ENCODE results near the gene PTPRE. TPM values are rescaled to one million over a fixed set of nuclear protein-coding genes. Genes with fewer than 3 reads are reported as not detected.
A peak's percentile ranks its signal among the peaks of the same experiment; 100 is the strongest.

Gene PTPRE
- total RNA-seq, 2 donors from 2014 or later: 11.3 to 23.5 TPM

DNA sequence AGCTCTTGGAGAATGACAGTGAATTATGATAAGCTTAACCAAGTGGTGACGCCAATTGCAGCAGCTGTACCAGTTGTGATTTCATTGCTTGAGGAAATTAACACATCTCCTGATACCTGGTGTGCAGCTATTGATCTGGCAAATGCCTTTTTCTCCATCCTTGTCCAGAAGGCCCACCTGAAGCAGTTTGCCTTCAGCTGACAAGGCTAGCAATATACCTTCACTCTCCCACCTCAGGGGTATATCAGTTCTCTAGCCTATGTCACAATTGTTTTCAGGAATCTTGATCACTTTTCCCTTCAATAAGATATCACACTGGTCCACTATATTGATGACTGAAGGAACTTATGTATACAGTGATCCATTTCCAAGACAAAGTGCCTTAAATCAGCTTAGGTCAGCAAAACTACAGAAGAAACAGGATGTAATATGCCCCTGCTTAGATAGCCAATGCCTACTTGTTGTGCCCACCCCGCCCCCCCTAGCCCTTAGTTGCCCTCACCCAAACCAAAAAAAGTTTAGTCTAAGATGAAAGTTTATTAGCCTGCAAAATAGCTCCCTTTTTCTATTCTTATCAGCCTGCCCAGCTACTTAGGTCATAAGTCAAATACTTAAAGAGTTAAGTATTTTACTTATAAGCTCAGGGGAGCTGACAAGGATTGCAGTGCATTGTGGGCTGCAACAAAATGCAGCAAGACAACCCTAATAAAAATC is 45.1 kb downstream of the PTPRE start:
- Histone ChIP-seq H3K36me3 (no peaks in the 10 kb centered on the region), H3K4me3 (no peak overlapping the region), H3K4me1 (no peaks in the 10 kb centered on the region), H3K27ac (no peak overlapping the region), H3K9me3 (no peaks in the 10 kb centered on the region), H3K27me3 (no peaks in the 10 kb centered on the region)
- TF ChIP-seq, protein P1, sequence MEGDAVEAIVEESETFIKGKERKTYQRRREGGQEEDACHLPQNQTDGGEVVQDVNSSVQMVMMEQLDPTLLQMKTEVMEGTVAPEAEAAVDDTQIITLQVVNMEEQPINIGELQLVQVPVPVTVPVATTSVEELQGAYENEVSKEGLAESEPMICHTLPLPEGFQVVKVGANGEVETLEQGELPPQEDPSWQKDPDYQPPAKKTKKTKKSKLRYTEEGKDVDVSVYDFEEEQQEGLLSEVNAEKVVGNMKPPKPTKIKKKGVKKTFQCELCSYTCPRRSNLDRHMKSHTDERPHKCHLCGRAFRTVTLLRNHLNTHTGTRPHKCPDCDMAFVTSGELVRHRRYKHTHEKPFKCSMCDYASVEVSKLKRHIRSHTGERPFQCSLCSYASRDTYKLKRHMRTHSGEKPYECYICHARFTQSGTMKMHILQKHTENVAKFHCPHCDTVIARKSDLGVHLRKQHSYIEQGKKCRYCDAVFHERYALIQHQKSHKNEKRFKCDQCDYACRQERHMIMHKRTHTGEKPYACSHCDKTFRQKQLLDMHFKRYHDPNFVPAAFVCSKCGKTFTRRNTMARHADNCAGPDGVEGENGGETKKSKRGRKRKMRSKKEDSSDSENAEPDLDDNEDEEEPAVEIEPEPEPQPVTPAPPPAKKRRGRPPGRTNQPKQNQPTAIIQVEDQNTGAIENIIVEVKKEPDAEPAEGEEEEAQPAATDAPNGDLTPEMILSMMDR (IDR thresholded peaks at IDR 0.05): no peak
- DNase-seq (ENCODE audit: low spot score): no peak

DNA sequence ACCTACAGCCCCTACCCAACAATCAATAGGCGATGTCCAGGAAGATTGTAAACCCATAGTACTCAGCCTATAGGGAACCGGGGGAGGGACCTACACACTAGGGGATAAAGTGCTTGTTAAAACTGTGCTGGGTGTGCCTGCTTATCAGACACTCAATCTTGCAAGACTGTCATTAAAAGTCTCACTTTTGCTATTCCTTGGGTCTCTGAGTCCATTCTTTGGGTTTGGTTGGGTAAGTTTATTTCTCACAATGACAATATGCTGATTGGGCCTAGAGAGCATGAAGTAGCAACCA is 45.6 kb downstream of the PTPRE start:
- no peaks in the 10 kb centered on the region for H3K27me3 ChIP-seq
- TF ChIP-seq, protein P1 (IDR thresholded peaks at IDR 0.05): no peak
- no peaks in the 10 kb centered on the region for H3K36me3 ChIP-seq
- DNase-seq (ENCODE audit: low spot score): peak; percentile 7
- no peaks in the 10 kb centered on the region for H3K4me1 ChIP-seq
- no peaks in the 10 kb centered on the region for H3K9me3 ChIP-seq
- no peak overlapping the region for H3K4me3 ChIP-seq
- H3K27ac ChIP-seq: no peak overlapping the region

DNA sequence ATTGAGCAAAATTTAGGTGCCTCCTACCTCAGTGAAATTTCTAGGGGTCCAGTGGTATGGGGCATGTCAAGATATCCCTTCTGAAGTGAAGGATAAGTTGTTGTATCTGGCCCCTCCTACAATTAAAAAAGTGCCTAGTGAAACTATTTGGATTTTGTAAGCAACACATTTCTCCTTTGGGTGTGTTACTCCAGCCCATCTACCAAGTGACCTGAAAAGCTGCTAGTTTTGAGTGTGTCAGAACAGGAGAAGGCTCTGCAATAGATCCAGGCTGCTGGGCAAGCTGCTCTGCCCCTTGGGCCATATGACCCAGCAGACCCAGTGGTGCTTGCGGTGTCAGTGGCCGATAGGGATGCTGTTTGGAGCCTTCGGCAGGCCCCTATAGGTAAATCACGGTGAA is 46.0 kb downstream of the PTPRE start:
- TF ChIP-seq, protein P1 (IDR thresholded peaks at IDR 0.05): no peak
- DNase-seq (ENCODE audit: low spot score): no peak
- Histone ChIP-seq H3K4me3 (no peak overlapping the region), H3K36me3 (no peaks in the 10 kb centered on the region), H3K27ac (no peak overlapping the region), H3K27me3 (no peaks in the 10 kb centered on the region), H3K4me1 (no peaks in the 10 kb centered on the region), H3K9me3 (no peaks in the 10 kb centered on the region)

DNA sequence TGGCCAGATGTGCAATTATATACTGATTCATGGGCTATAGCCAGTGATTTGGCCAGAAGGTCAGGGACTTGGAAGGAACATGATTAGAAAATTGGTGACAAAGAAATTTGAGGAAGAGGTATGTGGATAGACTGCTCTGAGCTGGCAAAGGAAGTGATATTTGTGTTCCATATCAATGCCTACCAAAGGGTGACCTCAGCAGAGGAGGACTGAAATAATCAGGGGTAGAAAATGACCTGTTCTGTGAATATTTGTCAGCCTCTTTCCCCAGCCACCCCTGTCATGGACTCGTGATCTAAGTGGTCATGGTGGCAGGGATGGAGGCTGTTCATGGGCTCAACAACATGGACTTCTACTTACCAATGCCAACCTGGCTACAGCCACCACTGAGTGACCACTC is 47.0 kb downstream of the PTPRE start:
- Histone ChIP-seq H3K4me1 (no peaks in the 10 kb centered on the region), H3K4me3 (no peak overlapping the region), H3K27ac (no peak overlapping the region), H3K9me3 (no peaks in the 10 kb centered on the region), H3K36me3 (no peaks in the 10 kb centered on the region), H3K27me3 (no peaks in the 10 kb centered on the region)
- TF ChIP-seq, protein P1 (IDR thresholded peaks at IDR 0.05): no peak
- DNase-seq (ENCODE audit: low spot score): no peak

DNA sequence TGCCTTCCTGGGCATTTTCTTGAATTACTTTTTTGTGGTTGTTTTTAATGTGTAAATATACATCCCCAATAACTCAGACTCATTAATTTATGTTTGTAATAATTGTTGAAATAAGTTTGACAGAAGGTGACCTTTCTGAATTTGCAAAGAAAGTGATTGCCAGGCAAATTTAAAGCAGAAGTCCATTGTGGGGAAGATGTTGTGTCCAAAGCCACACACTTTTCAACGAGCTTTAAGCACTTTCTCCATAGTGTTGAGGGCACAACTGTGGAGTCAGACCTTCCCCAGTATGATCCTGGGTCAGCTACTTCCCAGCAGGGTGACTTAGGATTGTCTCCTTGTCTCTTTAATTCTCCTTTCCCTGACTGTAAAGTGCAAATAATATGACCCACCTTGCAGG is 52.5 kb downstream of the PTPRE start:
- Histone ChIP-seq H3K4me3 (no peak overlapping the region), H3K4me1 (no peaks in the 10 kb centered on the region), H3K9me3 (no peaks in the 10 kb centered on the region), H3K27ac (no peak overlapping the region), H3K27me3 (no peaks in the 10 kb centered on the region), H3K36me3 (no peaks in the 10 kb centered on the region)
- no peak for DNase-seq (ENCODE audit: low spot score)
- TF ChIP-seq, protein P1 (IDR thresholded peaks at IDR 0.05): no peak

DNA sequence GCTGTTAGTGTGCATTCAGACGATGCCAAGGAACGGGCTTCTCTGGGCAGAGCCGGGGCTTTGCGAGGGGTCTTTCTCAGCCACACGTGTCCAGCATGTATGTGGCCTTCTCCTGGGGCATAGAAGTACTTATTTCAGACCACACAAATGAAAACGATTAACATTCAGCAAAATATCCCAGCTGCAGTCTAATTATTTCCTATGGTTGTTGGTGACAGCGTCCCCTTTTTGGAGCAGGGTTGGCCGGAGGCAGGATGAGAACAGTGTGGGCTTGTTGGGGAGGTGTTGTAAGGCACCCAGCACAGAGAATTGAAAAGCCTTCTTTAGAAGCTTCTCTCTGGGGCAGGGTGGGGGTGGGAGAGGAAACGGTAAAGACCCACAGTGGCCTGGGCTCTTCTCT is 54.2 kb downstream of the PTPRE start:
- no peaks in the 10 kb centered on the region for H3K4me1 ChIP-seq
- H3K36me3 ChIP-seq: no peaks in the 10 kb centered on the region
- DNase-seq (ENCODE audit: low spot score): no peak
- no peak overlapping the region for H3K27ac ChIP-seq
- TF ChIP-seq, protein P1 (IDR thresholded peaks at IDR 0.05): no peak
- no peaks in the 10 kb centered on the region for H3K27me3 ChIP-seq
- H3K4me3 ChIP-seq: no peak overlapping the region
- H3K9me3 ChIP-seq: no peaks in the 10 kb centered on the region

Measured in right atrium auricular region (tissue), 2 donors.